HepG2 (cell line): Measurements from ENCODE around the gene AP4S1. TPM values are rescaled to one million over a fixed set of nuclear protein-coding genes. Genes with fewer than 3 reads are reported as not detected.

Experiments
- AHR ChIP-seq: IDR thresholded peaks from 2 replicates; pipeline ENCODE4 v1.6.1; 2018; ENCODE audit warnings: missing genetic modification reagents, missing compliant biosample characterization
- ELF4 ChIP-seq: sonication (generic); formaldehyde crosslinking; IDR thresholded peaks from 2 replicates; pipeline ENCODE4 v1.5.0; 2020; ENCODE audit warnings: missing genetic modification reagents, mild to moderate bottlenecking, moderate library complexity, borderline replicate concordance
- GMEB1 ChIP-seq: sonication (generic); formaldehyde crosslinking; IDR thresholded peaks from 2 replicates; pipeline ENCODE4 v1.5.1; 2020; ENCODE audit warnings: missing genetic modification reagents, mild to moderate bottlenecking, borderline replicate concordance
- KLF11 ChIP-seq: IDR thresholded peaks from 2 replicates; pipeline ENCODE4 v1.6.1; 2016; ENCODE audit warnings: missing compliant biosample characterization
- MIER3 ChIP-seq: IDR thresholded peaks from 2 replicates; pipeline ENCODE4 v1.6.1; 2016; ENCODE audit warnings: missing compliant biosample characterization, borderline replicate concordance
- MXD4 ChIP-seq: IDR thresholded peaks from 2 replicates; pipeline ENCODE4 v1.6.1; 2016; ENCODE audit warnings: mild to moderate bottlenecking, missing biosample characterization, missing genetic modification reagents
- RBAK ChIP-seq: sonication (generic); formaldehyde crosslinking; IDR thresholded peaks from 2 replicates; pipeline ENCODE4 v1.5.1; 2020; ENCODE audit warnings: mild to moderate bottlenecking, missing genetic modification reagents
- RFX5 ChIP-seq: IDR thresholded peaks from 2 replicates; pipeline ENCODE4 v1.6.1; 2011; ENCODE audit warnings: low read depth, low read length, improper control_type of control experiment
- SMC3 ChIP-seq: IDR thresholded peaks from 2 replicates; pipeline ENCODE4 v1.6.1; 2011; ENCODE audit warnings: low read length, improper control_type of control experiment
- ZNF383 ChIP-seq: sonication (generic); formaldehyde crosslinking; IDR thresholded peaks from 2 replicates; pipeline ENCODE4 v1.4.0; 2020; ENCODE audit warnings: missing genetic modification reagents, mild to moderate bottlenecking, borderline replicate concordance
- ZNF598 ChIP-seq: sonication (generic); formaldehyde crosslinking; IDR thresholded peaks from 2 replicates; pipeline ENCODE4 v1.5.1; 2020; ENCODE audit warnings: mild to moderate bottlenecking, missing genetic modification reagents, borderline replicate concordance
- ZNF614 ChIP-seq: IDR thresholded peaks from 2 replicates; pipeline ENCODE4 v1.6.1; 2018; ENCODE audit warnings: missing biosample characterization, missing genetic modification reagents, inconsistent platforms, borderline replicate concordance
- ZNF709 ChIP-seq: sonication (generic); formaldehyde crosslinking; IDR thresholded peaks from 2 replicates; pipeline ENCODE4 v1.5.0; 2020; ENCODE audit warnings: mild to moderate bottlenecking, missing genetic modification reagents
- ZNF781 ChIP-seq: sonication (generic); formaldehyde crosslinking; IDR thresholded peaks from 2 replicates; pipeline ENCODE4 v1.5.1; 2020; ENCODE audit warnings: borderline replicate concordance, mild to moderate bottlenecking, missing genetic modification reagents; ENCODE audit errors: not compliant biosample characterization
- ZSCAN22 ChIP-seq: sonication (generic); formaldehyde crosslinking; IDR thresholded peaks from 2 replicates; pipeline ENCODE4 v1.4.0; 2020; ENCODE audit warnings: mild to moderate bottlenecking, missing genetic modification reagents
- polyA plus RNA-seq, 8 experiments: library from polyadenylated mRNA; depleted of rRNA in 3 of 8; stranded (reverse) in 7 of 8; unstranded in 1 of 8; fragments of >200 nt; fragmentation: Illumina TruSeq in 4 of 8; extraction: Trizol in 4 of 8; gene quantifications; 2 replicates each; pipeline versions ENCODE4 v1.2.1 to v1.2.3, GENCODE V29; 2011 to 2016; ENCODE audit warnings: low read depth in 4 of 8, missing spikeins in 1 of 8, mixed read lengths in 1 of 8; ENCODE audit not compliant: insufficient read depth in 1 of 8
- total RNA-seq, 5 experiments: library from RNA; depleted of rRNA; stranded (reverse); fragments of >200 nt; fragmentation: Illumina TruSeq; extraction: Trizol; gene quantifications; 2 replicates each; pipeline ENCODE4 v1.2.3, GENCODE V29; 2016; ENCODE audit warnings: low read depth in 1 of 5
- TF ChIP-seq, protein P1 (sequence below): sonication (generic); formaldehyde crosslinking; IDR thresholded peaks from 2 replicates; pipeline ENCODE4 v1.4.0; 2020; ENCODE audit warnings: missing genetic modification reagents, low read depth, mild to moderate bottlenecking, borderline replicate concordance
- TF ChIP-seq, protein P2 (sequence below): IDR thresholded peaks from 2 replicates; pipeline ENCODE4 v1.6.1; 2012; ENCODE audit warnings: low read depth, low read length, improper control_type of control experiment
- TF ChIP-seq, protein P3 (sequence below): sonication (generic); formaldehyde crosslinking; conservative IDR thresholded peaks from 2 replicates; pipeline ENCODE4 v1.8.1; 2023; ENCODE audit warnings: missing genetic modification reagents
- TF ChIP-seq, protein P4 (sequence below): sonication (generic); formaldehyde crosslinking; IDR thresholded peaks from 2 replicates; pipeline ENCODE4 v1.8.1; 2023; ENCODE audit warnings: missing genetic modification reagents, mild to moderate bottlenecking, borderline replicate concordance
- TF ChIP-seq, protein P5 (sequence below): sonication (generic); formaldehyde crosslinking; conservative IDR thresholded peaks from 2 replicates; pipeline ENCODE4 v1.4.0; 2020; ENCODE audit warnings: missing genetic modification reagents

The AP4S1 gene
- total and polyA plus RNA-seq, 2 of the 13 experiments (the other 11 are each of a cell fraction or from before 2014, with no cell fraction given) = 3.9 to 21.1 TPM

GRCh38 chr14:31026450-31027235 lies 1.2 kb downstream of the AP4S1 start (continued):
- TF ChIP-seq MXD4 = peak; percentile 95
- TF ChIP-seq SMC3 = no peak
- peak; percentile 54 for TF ChIP-seq RFX5
- TF ChIP-seq GMEB1 = peak; percentile 86
- TF ChIP-seq RBAK (CRISPR knock-in tag) = no peak
- TF ChIP-seq, protein P1, sequence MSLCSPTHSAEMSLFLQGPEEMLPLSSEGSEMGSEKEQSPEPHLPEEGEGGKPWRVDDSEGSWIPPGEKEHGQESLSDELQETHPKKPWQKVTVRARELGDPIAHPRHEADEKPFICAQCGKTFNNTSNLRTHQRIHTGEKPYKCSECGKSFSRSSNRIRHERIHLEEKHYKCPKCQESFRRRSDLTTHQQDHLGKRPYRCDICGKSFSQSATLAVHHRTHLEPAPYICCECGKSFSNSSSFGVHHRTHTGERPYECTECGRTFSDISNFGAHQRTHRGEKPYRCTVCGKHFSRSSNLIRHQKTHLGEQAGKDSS = peak; percentile 53; the same call in 1 of the 2 replicates
- TF ChIP-seq ZNF383 (CRISPR knock-in tag) = peak; percentile 99
- TF ChIP-seq, protein P2, sequence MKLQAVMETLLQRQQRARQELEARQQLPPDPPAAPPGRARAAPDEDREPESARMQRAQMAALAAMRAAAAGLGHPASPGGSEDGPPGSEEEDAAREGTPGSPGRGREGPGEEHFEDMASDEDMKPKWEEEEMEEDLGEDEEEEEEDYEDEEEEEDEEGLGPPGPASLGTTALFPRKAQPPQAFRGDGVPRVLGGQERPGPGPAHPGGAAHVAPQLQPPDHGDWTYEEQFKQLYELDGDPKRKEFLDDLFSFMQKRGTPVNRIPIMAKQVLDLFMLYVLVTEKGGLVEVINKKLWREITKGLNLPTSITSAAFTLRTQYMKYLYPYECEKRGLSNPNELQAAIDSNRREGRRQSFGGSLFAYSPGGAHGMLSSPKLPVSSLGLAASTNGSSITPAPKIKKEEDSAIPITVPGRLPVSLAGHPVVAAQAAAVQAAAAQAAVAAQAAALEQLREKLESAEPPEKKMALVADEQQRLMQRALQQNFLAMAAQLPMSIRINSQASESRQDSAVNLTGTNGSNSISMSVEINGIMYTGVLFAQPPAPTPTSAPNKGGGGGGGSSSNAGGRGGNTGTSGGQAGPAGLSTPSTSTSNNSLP = peak; percentile 67
- TF ChIP-seq ZNF781 = peak; percentile 47
- peak; percentile 77; the same call in 1 of the 2 replicates for TF ChIP-seq AHR (CRISPR knock-in tag)
- TF ChIP-seq KLF11 (CRISPR knock-in tag) = peak; percentile 79; the same call in 1 of the 2 replicates
- peak; percentile 98 for TF ChIP-seq ELF4 (CRISPR knock-in tag)
- TF ChIP-seq, protein P3, sequence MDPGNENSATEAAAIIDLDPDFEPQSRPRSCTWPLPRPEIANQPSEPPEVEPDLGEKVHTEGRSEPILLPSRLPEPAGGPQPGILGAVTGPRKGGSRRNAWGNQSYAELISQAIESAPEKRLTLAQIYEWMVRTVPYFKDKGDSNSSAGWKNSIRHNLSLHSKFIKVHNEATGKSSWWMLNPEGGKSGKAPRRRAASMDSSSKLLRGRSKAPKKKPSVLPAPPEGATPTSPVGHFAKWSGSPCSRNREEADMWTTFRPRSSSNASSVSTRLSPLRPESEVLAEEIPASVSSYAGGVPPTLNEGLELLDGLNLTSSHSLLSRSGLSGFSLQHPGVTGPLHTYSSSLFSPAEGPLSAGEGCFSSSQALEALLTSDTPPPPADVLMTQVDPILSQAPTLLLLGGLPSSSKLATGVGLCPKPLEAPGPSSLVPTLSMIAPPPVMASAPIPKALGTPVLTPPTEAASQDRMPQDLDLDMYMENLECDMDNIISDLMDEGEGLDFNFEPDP (CRISPR knock-in tag) = no peak
- TF ChIP-seq, protein P4, sequence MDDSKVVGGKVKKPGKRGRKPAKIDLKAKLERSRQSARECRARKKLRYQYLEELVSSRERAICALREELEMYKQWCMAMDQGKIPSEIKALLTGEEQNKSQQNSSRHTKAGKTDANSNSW (CRISPR knock-in tag) = no peak; the same call in 1 of the 2 replicates
- peak; percentile 79; the same call in 1 of the 2 replicates for TF ChIP-seq MIER3 (CRISPR knock-in tag)
- peak; percentile 48; the same call in 1 of the 2 replicates for TF ChIP-seq ZNF614 (CRISPR knock-in tag)
- TF ChIP-seq ZSCAN22 (CRISPR knock-in tag) = no peak
- peak; percentile 88 for TF ChIP-seq ZNF709 (CRISPR knock-in tag)
- peak; percentile 97 for TF ChIP-seq ZNF598 (CRISPR knock-in tag)
- TF ChIP-seq, protein P5, sequence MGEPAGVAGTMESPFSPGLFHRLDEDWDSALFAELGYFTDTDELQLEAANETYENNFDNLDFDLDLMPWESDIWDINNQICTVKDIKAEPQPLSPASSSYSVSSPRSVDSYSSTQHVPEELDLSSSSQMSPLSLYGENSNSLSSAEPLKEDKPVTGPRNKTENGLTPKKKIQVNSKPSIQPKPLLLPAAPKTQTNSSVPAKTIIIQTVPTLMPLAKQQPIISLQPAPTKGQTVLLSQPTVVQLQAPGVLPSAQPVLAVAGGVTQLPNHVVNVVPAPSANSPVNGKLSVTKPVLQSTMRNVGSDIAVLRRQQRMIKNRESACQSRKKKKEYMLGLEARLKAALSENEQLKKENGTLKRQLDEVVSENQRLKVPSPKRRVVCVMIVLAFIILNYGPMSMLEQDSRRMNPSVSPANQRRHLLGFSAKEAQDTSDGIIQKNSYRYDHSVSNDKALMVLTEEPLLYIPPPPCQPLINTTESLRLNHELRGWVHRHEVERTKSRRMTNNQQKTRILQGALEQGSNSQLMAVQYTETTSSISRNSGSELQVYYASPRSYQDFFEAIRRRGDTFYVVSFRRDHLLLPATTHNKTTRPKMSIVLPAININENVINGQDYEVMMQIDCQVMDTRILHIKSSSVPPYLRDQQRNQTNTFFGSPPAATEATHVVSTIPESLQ (CRISPR knock-in tag) = 0 out of 2 replicates have a peak, but pooled peaks have one; percentile 89
